ENCODE data around the gene CDH8. TPM values are rescaled to one million over a fixed set of nuclear protein-coding genes. Genes with fewer than 3 reads are reported as not detected.
"Not testable (repeated sequence)": the region's sequence is repeated elsewhere in the genome, so short reads cannot be mapped to it uniquely, and the experiment has no call there.

The CDH8 gene
- total RNA-seq, 1 donor from 2014 or later = 8.0 TPM

DNA sequence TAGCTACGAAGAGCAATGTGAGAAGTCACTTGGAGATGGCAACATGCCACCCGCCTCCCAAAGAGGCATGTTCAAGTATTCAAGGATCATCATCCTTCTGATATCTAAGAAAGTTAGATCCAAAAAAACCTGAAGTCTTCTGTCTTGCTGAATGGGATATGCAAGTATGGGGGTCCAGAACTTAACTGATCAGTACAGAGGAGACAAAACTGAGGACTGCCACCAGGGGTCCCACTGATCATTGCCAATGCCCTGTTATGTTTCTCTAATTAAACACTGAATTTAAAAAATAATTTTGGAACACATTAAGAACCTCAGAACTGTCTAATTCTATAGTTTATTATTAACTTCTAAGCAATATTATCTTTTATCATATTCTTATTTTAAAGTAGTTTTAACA, 99.7 kb downstream of the CDH8 start:
- H3K4me1 Mint-ChIP-seq (ENCODE audit: unreplicated experiment) = no peaks in the 10 kb centered on the region
- no peaks in the 10 kb centered on the region for H3K9me3 Mint-ChIP-seq
- H3K27ac Mint-ChIP-seq = no peak overlapping the region
- H3K4me3 Mint-ChIP-seq = no peak overlapping the region
- no peak for DNase-seq (ENCODE audit: extremely low spot score, unreplicated experiment)
- no peaks in the 10 kb centered on the region for H3K36me3 Mint-ChIP-seq
- peaks cover 5% of the 10 kb centered on the region for H3K27me3 Mint-ChIP-seq
- TF ChIP-seq, protein P1, sequence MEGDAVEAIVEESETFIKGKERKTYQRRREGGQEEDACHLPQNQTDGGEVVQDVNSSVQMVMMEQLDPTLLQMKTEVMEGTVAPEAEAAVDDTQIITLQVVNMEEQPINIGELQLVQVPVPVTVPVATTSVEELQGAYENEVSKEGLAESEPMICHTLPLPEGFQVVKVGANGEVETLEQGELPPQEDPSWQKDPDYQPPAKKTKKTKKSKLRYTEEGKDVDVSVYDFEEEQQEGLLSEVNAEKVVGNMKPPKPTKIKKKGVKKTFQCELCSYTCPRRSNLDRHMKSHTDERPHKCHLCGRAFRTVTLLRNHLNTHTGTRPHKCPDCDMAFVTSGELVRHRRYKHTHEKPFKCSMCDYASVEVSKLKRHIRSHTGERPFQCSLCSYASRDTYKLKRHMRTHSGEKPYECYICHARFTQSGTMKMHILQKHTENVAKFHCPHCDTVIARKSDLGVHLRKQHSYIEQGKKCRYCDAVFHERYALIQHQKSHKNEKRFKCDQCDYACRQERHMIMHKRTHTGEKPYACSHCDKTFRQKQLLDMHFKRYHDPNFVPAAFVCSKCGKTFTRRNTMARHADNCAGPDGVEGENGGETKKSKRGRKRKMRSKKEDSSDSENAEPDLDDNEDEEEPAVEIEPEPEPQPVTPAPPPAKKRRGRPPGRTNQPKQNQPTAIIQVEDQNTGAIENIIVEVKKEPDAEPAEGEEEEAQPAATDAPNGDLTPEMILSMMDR (conservative IDR thresholded peaks at IDR 0.05) = peak; percentile 78

DNA sequence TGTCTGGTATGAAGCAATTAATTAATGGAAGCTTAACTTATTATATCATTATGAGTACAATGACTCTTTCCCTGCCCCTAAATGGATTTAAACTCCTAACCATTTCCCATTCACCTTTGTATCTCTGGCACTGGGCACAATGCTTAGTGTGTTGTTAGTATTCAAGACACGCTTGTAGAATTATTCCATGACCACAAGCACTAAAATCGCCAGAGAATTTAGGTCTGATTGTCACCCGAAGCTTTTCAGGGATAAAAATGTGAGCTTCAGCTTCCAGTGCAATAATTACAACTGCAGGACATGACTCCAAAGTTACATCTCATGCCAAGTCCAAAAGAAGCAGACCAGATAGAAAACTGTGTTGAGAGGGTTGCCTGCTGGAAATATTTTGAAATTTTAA, 101.6 kb downstream of the CDH8 start:
- Mint-ChIP-seq H3K9me3 (no peaks in the 10 kb centered on the region), H3K4me1 (ENCODE audit: unreplicated experiment) (no peaks in the 10 kb centered on the region), H3K27me3 (peaks cover 2% of the 10 kb centered on the region), H3K4me3 (no peak overlapping the region), H3K36me3 (no peaks in the 10 kb centered on the region), H3K27ac (no peak overlapping the region)
- DNase-seq (ENCODE audit: extremely low spot score, unreplicated experiment) = no peak
- TF ChIP-seq, protein P1 (conservative IDR thresholded peaks at IDR 0.05) = no peak

DNA sequence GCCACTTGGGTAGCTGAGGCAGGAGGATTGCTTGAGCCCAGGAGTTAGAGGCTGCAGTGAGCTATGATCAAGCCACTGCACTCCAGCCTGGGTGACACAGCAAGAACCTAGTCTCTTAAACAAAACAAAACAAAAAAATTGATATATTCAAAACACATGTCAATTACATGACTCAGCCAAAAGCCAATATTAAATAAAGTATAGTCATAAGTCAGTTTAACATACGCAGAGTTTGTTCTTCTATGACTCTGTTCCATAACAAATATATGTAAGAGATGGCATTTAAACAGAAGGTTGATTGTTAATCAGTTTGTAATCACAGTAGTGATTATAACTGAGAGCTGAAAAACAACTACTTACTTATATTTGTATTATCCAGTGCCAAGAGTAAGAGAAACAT, 106.5 kb downstream of the CDH8 start:
- TF ChIP-seq, protein P1 (conservative IDR thresholded peaks at IDR 0.05) = no peak
- peaks cover 5% of the 10 kb centered on the region for H3K4me1 Mint-ChIP-seq (ENCODE audit: unreplicated experiment)
- H3K36me3 Mint-ChIP-seq = no peaks in the 10 kb centered on the region
- no peak overlapping the region for H3K4me3 Mint-ChIP-seq
- no peak for DNase-seq (ENCODE audit: extremely low spot score, unreplicated experiment)
- H3K27me3 Mint-ChIP-seq = no peaks in the 10 kb centered on the region
- no peak overlapping the region for H3K27ac Mint-ChIP-seq
- H3K9me3 Mint-ChIP-seq = no peaks in the 10 kb centered on the region

DNA sequence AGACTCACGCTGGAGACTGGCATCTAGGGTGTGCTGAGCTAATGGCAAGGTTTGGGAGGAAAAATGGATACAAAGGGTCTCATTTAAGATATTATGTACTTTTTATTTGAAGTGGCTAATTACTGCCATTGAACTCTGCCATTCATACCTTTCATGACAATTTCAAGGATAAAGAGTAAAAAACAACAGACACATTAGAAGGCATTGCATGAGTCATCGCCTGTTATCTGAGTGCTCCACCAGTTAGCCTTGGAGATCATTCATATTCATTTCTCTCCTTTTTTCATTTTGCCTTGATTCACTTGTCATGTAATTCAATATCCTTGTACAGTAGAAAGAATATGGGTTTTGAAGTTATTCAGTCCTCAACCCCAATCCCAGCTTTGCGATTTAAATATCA, 109.5 kb downstream of the CDH8 start:
- Mint-ChIP-seq H3K4me1 (ENCODE audit: unreplicated experiment) (peaks cover 5% of the 10 kb centered on the region), H3K27ac (no peak overlapping the region), H3K36me3 (no peaks in the 10 kb centered on the region), H3K4me3 (no peak overlapping the region), H3K9me3 (no peaks in the 10 kb centered on the region), H3K27me3 (no peaks in the 10 kb centered on the region)
- TF ChIP-seq, protein P1 (conservative IDR thresholded peaks at IDR 0.05) = no peak
- no peak for DNase-seq (ENCODE audit: extremely low spot score, unreplicated experiment)

DNA sequence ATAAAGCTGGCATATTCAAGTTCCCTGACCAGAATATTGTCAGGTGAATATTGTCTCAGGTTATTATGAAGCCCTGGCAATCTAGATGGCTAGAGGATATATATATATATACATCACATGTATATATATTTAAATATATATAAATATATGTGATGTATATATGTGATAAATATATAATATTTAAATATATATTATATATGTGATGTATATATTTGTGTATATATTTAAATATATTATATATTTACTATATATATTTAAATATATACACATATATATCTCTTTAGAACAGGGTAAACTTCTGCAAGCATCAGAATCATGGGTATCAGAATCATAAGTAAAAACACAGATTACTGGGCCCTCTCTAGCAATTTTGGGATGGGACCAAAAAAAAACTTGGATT, 112.6 kb downstream of the CDH8 start:
- Mint-ChIP-seq H3K4me1 (ENCODE audit: unreplicated experiment) (peaks cover 5% of the 10 kb centered on the region), H3K4me3 (no peak overlapping the region), H3K27me3 (no peaks in the 10 kb centered on the region), H3K9me3 (no peaks in the 10 kb centered on the region), H3K27ac (no peak overlapping the region), H3K36me3 (no peaks in the 10 kb centered on the region)
- DNase-seq (ENCODE audit: extremely low spot score, unreplicated experiment) = no peak
- TF ChIP-seq, protein P1 (conservative IDR thresholded peaks at IDR 0.05) = no peak

DNA sequence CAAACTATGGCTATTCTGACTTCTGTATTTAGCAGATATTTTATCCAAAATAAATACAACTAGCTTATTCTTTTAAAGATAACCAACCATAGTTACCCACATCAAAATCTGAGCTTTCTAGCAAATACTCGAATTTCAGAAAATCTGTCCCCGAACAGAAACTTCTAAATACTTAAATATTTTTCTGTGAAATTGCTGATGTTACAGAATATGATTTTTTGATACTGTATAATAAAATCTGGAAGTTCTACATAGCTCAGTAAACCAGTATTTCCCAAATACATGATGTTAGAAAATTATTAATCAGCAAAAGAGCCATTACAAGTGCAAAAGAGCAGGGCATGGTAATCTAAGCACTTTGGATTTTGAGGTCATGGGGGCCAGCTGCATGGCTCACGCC, 114.9 kb downstream of the CDH8 start:
- TF ChIP-seq, protein P1 (conservative IDR thresholded peaks at IDR 0.05) = no peak
- Mint-ChIP-seq H3K4me1 (ENCODE audit: unreplicated experiment) (no peaks in the 10 kb centered on the region), H3K4me3 (no peak overlapping the region), H3K9me3 (no peaks in the 10 kb centered on the region), H3K27me3 (no peaks in the 10 kb centered on the region), H3K27ac (no peak overlapping the region), H3K36me3 (no peaks in the 10 kb centered on the region)
- DNase-seq (ENCODE audit: extremely low spot score, unreplicated experiment) = no peak

DNA sequence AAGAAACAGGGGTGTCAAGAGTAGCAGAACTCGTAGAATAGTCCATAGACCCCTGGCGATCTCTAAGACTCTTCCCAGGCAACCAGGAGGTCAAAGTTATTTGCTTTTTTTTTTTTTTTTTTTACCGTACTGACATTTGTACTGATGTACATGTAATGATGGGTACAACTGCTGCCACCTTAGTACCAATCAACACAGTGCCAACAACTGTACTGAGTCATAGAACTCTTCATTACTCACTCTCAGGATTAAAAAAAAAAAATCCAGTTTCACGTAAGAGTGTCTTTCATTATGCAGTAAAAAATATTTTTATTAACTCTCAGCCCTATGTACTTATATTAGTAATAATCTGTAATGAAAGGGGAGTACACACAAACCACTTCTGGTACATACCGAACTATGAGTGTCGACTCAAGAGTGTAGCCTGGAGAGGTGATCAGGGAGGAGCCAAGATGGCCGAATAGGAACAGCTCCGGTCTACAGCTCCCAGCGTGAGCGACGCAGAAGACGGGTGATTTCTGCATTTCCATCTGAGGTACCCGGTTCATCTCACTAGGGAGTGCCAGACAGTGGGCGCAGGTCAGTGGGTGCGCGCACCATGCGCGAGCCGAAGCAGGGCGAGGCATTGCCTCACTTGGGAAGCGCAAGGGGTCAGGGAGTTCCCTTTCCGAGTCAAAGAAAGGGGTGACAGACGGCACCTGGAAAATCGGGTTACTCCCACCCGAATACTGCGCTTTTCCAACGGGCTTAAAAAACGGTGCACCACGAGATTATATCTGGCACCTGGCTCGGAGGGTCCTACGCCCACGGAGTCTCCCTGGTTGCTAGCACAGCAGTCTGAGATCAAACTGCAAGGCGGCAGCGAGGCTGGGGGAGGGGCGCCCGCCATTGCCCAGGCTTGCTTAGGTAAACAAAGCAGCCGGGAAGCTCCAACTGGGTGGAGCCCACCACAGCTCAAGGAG, 118.1 kb downstream of the CDH8 start:
- H3K9me3 Mint-ChIP-seq; H3K27ac Mint-ChIP-seq; H3K4me1 Mint-ChIP-seq (ENCODE audit: unreplicated experiment); H3K27me3 Mint-ChIP-seq; DNase-seq (ENCODE audit: extremely low spot score, unreplicated experiment); H3K36me3 Mint-ChIP-seq: not testable (repeated sequence)
- H3K4me3 Mint-ChIP-seq = peak overlapping the region; percentile 82
